Trophoblast cell (in vitro differentiated cells and primary cell): ENCODE data around the gene C6orf141.
A peak's percentile ranks its signal among the peaks of the same experiment; 100 is the strongest.

ENCODE experiments used
- DNase-seq, 2 donors: peaks; one replicate each; pipeline ENCODE4 v3.0.0-alpha.2; 2016
- H2AFZ ChIP-seq: 2 replicates; pipeline ENCODE4 v1.6.1; 2013; ENCODE audit warnings: low read length, moderate library complexity, mild to moderate bottlenecking; ENCODE audit not compliant: insufficient read depth, poor library complexity
- H2AK5ac ChIP-seq: 2 replicates; pipeline ENCODE4 v1.6.1; 2013; ENCODE audit warnings: mild to moderate bottlenecking, low read length
- H2BK120ac ChIP-seq: 2 replicates; pipeline ENCODE4 v1.6.1; 2013; ENCODE audit warnings: low read length, mild to moderate bottlenecking, moderate library complexity; ENCODE audit not compliant: insufficient read depth, poor library complexity
- H2BK12ac ChIP-seq: 2 replicates; pipeline ENCODE4 v1.6.1; 2013; ENCODE audit warnings: mild to moderate bottlenecking, low read length, moderate library complexity
- H2BK5ac ChIP-seq: 2 replicates; pipeline ENCODE4 v1.6.1; 2013; ENCODE audit warnings: low read length, low read depth, moderate library complexity, mild to moderate bottlenecking; ENCODE audit not compliant: poor library complexity
- H3K14ac ChIP-seq: 2 replicates; pipeline ENCODE4 v1.6.1; 2013; ENCODE audit warnings: mild to moderate bottlenecking, low read length
- H3K18ac ChIP-seq: 2 replicates; pipeline ENCODE4 v1.6.1; 2013; ENCODE audit warnings: mild to moderate bottlenecking, low read length
- H3K23ac ChIP-seq: 2 replicates; pipeline ENCODE4 v1.6.1; 2013; ENCODE audit warnings: low read length
- H3K27ac ChIP-seq: 2 replicates; pipeline ENCODE4 v1.5.1; 2013; ENCODE audit warnings: low read depth, mild to moderate bottlenecking, inconsistent platforms, low read length, moderate library complexity
- H3K27me3 ChIP-seq: 2 replicates; pipeline ENCODE4 v1.6.1; 2013; ENCODE audit warnings: inconsistent platforms, mild to moderate bottlenecking, low read length, moderate library complexity; ENCODE audit not compliant: insufficient read depth
- H3K36me3 ChIP-seq, 2 experiments: 1 replicate in 1 of 2; 2 replicates in 1 of 2; pipeline ENCODE4 v1.6.1; 2013; ENCODE audit warnings: low read length in 2 of 2, mild to moderate bottlenecking in 2 of 2, moderate library complexity in 1 of 2; ENCODE audit not compliant: insufficient read depth in 2 of 2, control insufficient read depth in 1 of 2
- H3K4ac ChIP-seq: 2 replicates; pipeline ENCODE4 v1.6.1; 2013; ENCODE audit warnings: low read depth, mild to moderate bottlenecking, low read length, moderate library complexity
- H3K4me1 ChIP-seq, 2 experiments: 1 replicate in 1 of 2; 2 replicates in 1 of 2; pipeline ENCODE4 v1.6.1; 2013; ENCODE audit warnings: low read length in 2 of 2, mild to moderate bottlenecking in 2 of 2, moderate library complexity in 1 of 2; ENCODE audit not compliant: insufficient read depth in 2 of 2, control insufficient read depth in 1 of 2
- H3K4me2 ChIP-seq: 2 replicates; pipeline ENCODE4 v1.6.1; 2013; ENCODE audit warnings: inconsistent platforms, mild to moderate bottlenecking, low read length, moderate library complexity
- H3K4me3 ChIP-seq: 2 replicates; pipeline ENCODE4 v1.5.1; 2013; ENCODE audit warnings: mild to moderate bottlenecking, low read depth, low read length, inconsistent platforms
- H3K79me1 ChIP-seq: one replicate; pipeline ENCODE4 v1.6.1; 2013; ENCODE audit warnings: low read length
- H3K79me2 ChIP-seq: 2 replicates; pipeline ENCODE4 v1.6.1; 2013; ENCODE audit warnings: low read length, mild to moderate bottlenecking; ENCODE audit not compliant: control insufficient read depth, insufficient read depth, poor library complexity
- H3K9ac ChIP-seq: 2 replicates; pipeline ENCODE4 v1.6.1; 2013; ENCODE audit warnings: mild to moderate bottlenecking, low read length
- H3K9me3 ChIP-seq: 2 replicates; pipeline ENCODE4 v1.6.1; 2013; ENCODE audit warnings: low read depth, mild to moderate bottlenecking, control low read depth, inconsistent platforms, low read length; ENCODE audit not compliant: insufficient read depth
- H4K12ac ChIP-seq: 2 replicates; pipeline ENCODE4 v1.6.1; 2013; ENCODE audit warnings: low read depth, mild to moderate bottlenecking, low read length, moderate library complexity
- H4K8ac ChIP-seq: 2 replicates; pipeline ENCODE4 v1.6.1; 2013; ENCODE audit warnings: low read depth, mild to moderate bottlenecking, low read length, moderate library complexity
- H4K91ac ChIP-seq: one replicate; pipeline ENCODE4 v1.6.1; 2013; ENCODE audit warnings: low read depth, mild to moderate bottlenecking, low read length, moderate library complexity
- WGBS: extraction: QIAGEN DNeasy Blood & Tissue Kit; methylation state at CpG from one replicate; pipeline ENCODE4 v1.1.7; 2013; ENCODE audit warnings: missing lambda C conversion rate; ENCODE audit not compliant: insufficient read length, insufficient coverage; ENCODE audit errors: extremely low coverage; 5-methylcytosine and 5-hydroxymethylcytosine counted together

C6orf141 gene

GRCh38 chr6:49524541-49524940, 25.9 kb upstream of the C6orf141 start:
- no peak overlapping the region for H3K18ac ChIP-seq
- DNase-seq: no peak
- H3K27ac ChIP-seq: no peak overlapping the region
- no peak overlapping the region for H3K23ac ChIP-seq
- H2BK12ac ChIP-seq: no peak overlapping the region
- no peak overlapping the region for H3K14ac ChIP-seq
- H4K91ac ChIP-seq: no peak overlapping the region
- H3K4ac ChIP-seq: no peak overlapping the region
- no peaks in the 10 kb centered on the region for H3K27me3 ChIP-seq
- no peak overlapping the region for H2BK120ac ChIP-seq
- H3K79me1 ChIP-seq: no peaks in the 10 kb centered on the region
- no peaks in the 10 kb centered on the region for H3K4me1 ChIP-seq
- no peak overlapping the region for H2AK5ac ChIP-seq
- no CpG with 5 or more reads among the region's 7 CpGs for WGBS
- H2AFZ ChIP-seq: no peak overlapping the region
- H3K79me2 ChIP-seq: no peaks in the 10 kb centered on the region
- H3K4me3 ChIP-seq: no peak overlapping the region
- H2BK5ac ChIP-seq: no peak overlapping the region
- no peaks in the 10 kb centered on the region for H3K36me3 ChIP-seq
- no peaks in the 10 kb centered on the region for H3K9me3 ChIP-seq
- H3K4me2 ChIP-seq: no peak overlapping the region
- no peak overlapping the region for H4K12ac ChIP-seq
- no peak overlapping the region for H4K8ac ChIP-seq
- no peak overlapping the region for H3K9ac ChIP-seq

DNA sequence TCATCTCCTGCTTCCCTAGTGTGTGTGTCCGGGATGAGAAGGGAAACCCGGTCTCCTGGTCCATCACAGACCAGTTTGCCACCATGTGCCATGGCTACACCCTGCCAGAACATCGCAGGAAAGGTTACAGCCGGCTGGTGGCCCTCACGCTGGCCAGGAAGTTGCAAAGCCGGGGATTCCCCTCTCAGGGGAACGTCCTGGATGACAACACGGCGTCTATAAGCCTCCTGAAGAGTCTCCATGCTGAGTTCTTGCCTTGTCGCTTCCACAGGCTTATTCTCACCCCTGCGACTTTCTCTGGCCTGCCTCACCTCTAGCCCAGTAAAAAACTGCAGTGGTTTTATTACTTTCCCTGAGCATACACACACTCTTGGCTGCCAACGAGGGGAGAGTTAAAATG, 23.9 kb upstream of the C6orf141 start:
- H3K9me3 ChIP-seq: no peaks in the 10 kb centered on the region
- H4K12ac ChIP-seq: no peak overlapping the region
- no peaks in the 10 kb centered on the region for H3K27me3 ChIP-seq
- H2BK12ac ChIP-seq: no peak overlapping the region
- no peaks in the 10 kb centered on the region for H3K79me1 ChIP-seq
- H3K4ac ChIP-seq: no peak overlapping the region
- DNase-seq: no peak
- H3K36me3 ChIP-seq: no peaks in the 10 kb centered on the region
- no peak overlapping the region for H2BK120ac ChIP-seq
- no peak overlapping the region for H3K9ac ChIP-seq
- H4K8ac ChIP-seq: no peak overlapping the region
- H3K27ac ChIP-seq: no peak overlapping the region
- no peak overlapping the region for H3K23ac ChIP-seq
- no peak overlapping the region for H2AK5ac ChIP-seq
- no peak overlapping the region for H3K14ac ChIP-seq
- no peak overlapping the region for H2BK5ac ChIP-seq
- H4K91ac ChIP-seq: no peak overlapping the region
- H3K4me2 ChIP-seq: no peak overlapping the region
- no peak overlapping the region for H3K4me3 ChIP-seq
- H2AFZ ChIP-seq: no peak overlapping the region
- no peaks in the 10 kb centered on the region for H3K79me2 ChIP-seq
- no CpG with 5 or more reads among the region's 12 CpGs for WGBS
- no peak overlapping the region for H3K18ac ChIP-seq
- no peaks in the 10 kb centered on the region for H3K4me1 ChIP-seq

- no CpG with 5 or more reads among the region's 1 CpG for WGBS
- no peak overlapping the region for H3K4ac ChIP-seq
Measured at GRCh38 chr6:49527320-49527719, 23.1 kb upstream of the C6orf141 start.

GRCh38 chr6:49528571-49528970, 21.9 kb upstream of the C6orf141 start:
- Histone ChIP-seq H3K9ac (no peak overlapping the region), H2BK5ac (no peak overlapping the region), H3K4ac (no peak overlapping the region), H3K4me2 (no peak overlapping the region), H2BK120ac (no peak overlapping the region), H4K12ac (no peak overlapping the region), H4K91ac (no peak overlapping the region), H3K9me3 (no peaks in the 10 kb centered on the region), H2BK12ac (no peak overlapping the region), H3K4me1 (no peaks in the 10 kb centered on the region), H3K79me1 (no peaks in the 10 kb centered on the region), H3K27me3 (no peaks in the 10 kb centered on the region), H3K18ac (no peak overlapping the region), H2AK5ac (no peak overlapping the region), H3K4me3 (no peak overlapping the region), H3K23ac (no peak overlapping the region), H3K27ac (no peak overlapping the region), H3K79me2 (no peaks in the 10 kb centered on the region), H3K36me3 (no peaks in the 10 kb centered on the region), H4K8ac (no peak overlapping the region), H2AFZ (no peak overlapping the region), H3K14ac (no peak overlapping the region)
- no CpG with 5 or more reads among the region's 3 CpGs for WGBS
- DNase-seq: peak in 1 of 2 donors; percentile 31

More at GRCh38 chr6:49527320-49527719, 23.1 kb upstream of the C6orf141 start:
- no peaks in the 10 kb centered on the region for H3K79me1 ChIP-seq
- peak in 1 of 2 donors; percentile 8 for DNase-seq
- H2AK5ac ChIP-seq: no peak overlapping the region
- no peak overlapping the region for H3K23ac ChIP-seq
- no peak overlapping the region for H3K9ac ChIP-seq
- H2AFZ ChIP-seq: no peak overlapping the region
- no peak overlapping the region for H2BK5ac ChIP-seq
- H4K91ac ChIP-seq: no peak overlapping the region
- no peaks in the 10 kb centered on the region for H3K4me1 ChIP-seq
- H3K36me3 ChIP-seq: no peaks in the 10 kb centered on the region
- H3K27me3 ChIP-seq: no peaks in the 10 kb centered on the region
- H4K12ac ChIP-seq: no peak overlapping the region
- H2BK120ac ChIP-seq: no peak overlapping the region
- H3K79me2 ChIP-seq: no peaks in the 10 kb centered on the region
- H2BK12ac ChIP-seq: no peak overlapping the region
- no peak overlapping the region for H3K18ac ChIP-seq
- no peak overlapping the region for H3K27ac ChIP-seq
- no peak overlapping the region for H3K4me3 ChIP-seq
- no peaks in the 10 kb centered on the region for H3K9me3 ChIP-seq
- no peak overlapping the region for H4K8ac ChIP-seq
- no peak overlapping the region for H3K14ac ChIP-seq
- H3K4me2 ChIP-seq: no peak overlapping the region
